K562 (cell line): ENCODE data around the gene CAPRIN1. TPM values are rescaled to one million over a fixed set of nuclear protein-coding genes. Genes with fewer than 3 reads are reported as not detected.

Experiments used
- CBX3 ChIP-seq, 2 experiments: IDR thresholded peaks; 1 replicate in 1 of 2; 2 replicates in 1 of 2; pipeline ENCODE4 v1.6.1; 2012; ENCODE audit warnings: inconsistent platforms in 2 of 2, low read length in 2 of 2, borderline replicate concordance in 1 of 2, control low read depth in 1 of 2
- CHD4 ChIP-seq: fragments of 200-600 bp; sonication (generic); IDR thresholded peaks from 3 replicates; pipeline ENCODE4 v1.6.1; 2012; ENCODE audit warnings: low read depth, mild to moderate bottlenecking, mixed read lengths, low read length, inconsistent platforms; ENCODE audit not compliant: insufficient read depth, insufficient replicate concordance, poor library complexity, severe bottlenecking
- HOMEZ ChIP-seq: fragments of 250-450 bp; sonication (Bioruptor Pico); IDR thresholded peaks from 2 replicates; pipeline ENCODE4 v1.4.0; 2020; ENCODE audit warnings: mild to moderate bottlenecking, moderate library complexity
- LCOR ChIP-seq: sonication (generic); formaldehyde crosslinking; IDR thresholded peaks from 2 replicates; pipeline ENCODE4 v1.8.0; 2022; ENCODE audit warnings: mild to moderate bottlenecking, missing genetic modification reagents
- LEF1 ChIP-seq: fragments of 450-650 bp; IDR thresholded peaks from 2 replicates; pipeline ENCODE4 v1.6.1; 2016; ENCODE audit warnings: mild to moderate bottlenecking
- SMARCC2 ChIP-seq: fragments of 450-650 bp; IDR thresholded peaks from 2 replicates; pipeline ENCODE4 v1.6.1; 2017; ENCODE audit warnings: antibody characterized with exemption, moderate library complexity, mild to moderate bottlenecking, low read depth
- TAF1 ChIP-seq: IDR thresholded peaks from 2 replicates; pipeline ENCODE4 v1.6.1; 2011; ENCODE audit warnings: mild to moderate bottlenecking, low read length, moderate library complexity; ENCODE audit not compliant: insufficient read depth, control insufficient read depth, severe bottlenecking; ENCODE audit errors: extremely low read depth
- THRA ChIP-seq: fragments of 450-650 bp; IDR thresholded peaks from 2 replicates; pipeline ENCODE4 v1.6.1; 2017; ENCODE audit warnings: mild to moderate bottlenecking, moderate library complexity
- ZBTB5 ChIP-seq: fragments of 450-650 bp; IDR thresholded peaks from 2 replicates; pipeline ENCODE4 v1.6.1; 2017; ENCODE audit warnings: antibody characterized with exemption
- ZNF277 ChIP-seq: fragments of 250-450 bp; sonication (Bioruptor Pico); IDR thresholded peaks from 2 replicates; pipeline ENCODE4 v1.8.0; 2022; ENCODE audit warnings: inconsistent platforms, mild to moderate bottlenecking, moderate library complexity, borderline replicate concordance
- ZNF311 ChIP-seq: fragments of 250-450 bp; sonication (Bioruptor Pico); IDR thresholded peaks from 2 replicates; pipeline ENCODE4 v1.4.0; 2020; ENCODE audit warnings: mild to moderate bottlenecking, moderate library complexity
- ZNF407 ChIP-seq: fragments of 450-650 bp; IDR thresholded peaks from 2 replicates; pipeline ENCODE4 v1.6.1; 2016; ENCODE audit warnings: low read depth
- polyA plus RNA-seq, 8 experiments: library from polyadenylated mRNA; depleted of rRNA in 4 of 8; stranded (reverse) in 5 of 8; unstranded in 3 of 8; fragments of >200 nt; fragmentation: Nextera tagmentation in 2 of 8; fragmentation: Illumina TruSeq in 1 of 8; extraction: Ambion mirVana in 2 of 8; extraction: Trizol in 1 of 8; gene quantifications; 2 replicates each; pipeline versions ENCODE4 v1.2.1 to v1.2.3, GENCODE V29; 2011 to 2014; ENCODE audit warnings: inconsistent platforms in 1 of 8, missing spikeins in 1 of 8
- total RNA-seq, 7 experiments: library from RNA; depleted of rRNA in 6 of 7; stranded (reverse); fragments of >200 nt in 6 of 7; fragmentation: Illumina TruSeq in 2 of 7; extraction: Trizol in 2 of 7; gene quantifications; 2 replicates each; pipeline versions ENCODE4 v1.2.1 to v1.2.3, GENCODE V29; 2011 to 2021; ENCODE audit warnings: low replicate concordance in 1 of 7

The CAPRIN1 gene
- total and polyA plus RNA-seq, 9 of the 15 experiments (the other 6 are each of a cell fraction or from before 2014, with no cell fraction given): 49.6 to 271 (median 244) TPM

GRCh38 chr11:34026432-34026831, 25.1 kb upstream of the CAPRIN1 start (continued):
- no peak for TF ChIP-seq ZNF407
- no peak for TF ChIP-seq ZBTB5
- no peak for TF ChIP-seq LEF1
- TF ChIP-seq CHD4: no peak
- TF ChIP-seq LCOR: no peak
- TF ChIP-seq TAF1: no peak
- no peak for TF ChIP-seq ZNF311
- no peak for TF ChIP-seq CBX3 (IDR thresholded peaks at IDR 0.05; ENCODE audit: borderline replicate concordance in 1 of 2, low read length in 2 of 2)
- TF ChIP-seq ZNF277 (CRISPR knock-in tag): peak; percentile 95; the same call in 1 of the 2 replicates
- TF ChIP-seq THRA: no peak
- no peak for TF ChIP-seq SMARCC2
- TF ChIP-seq HOMEZ: no peak
